ENCODE results near the gene VAMP2. TPM values are rescaled to one million over a fixed set of nuclear protein-coding genes. Genes with fewer than 3 reads are reported as not detected.

The VAMP2 gene
- total and polyA plus RNA-seq, 10 of the 15 experiments (the other 5 are each of a cell fraction or from before 2014, with no cell fraction given): 3.0 to 35.2 (median 25.0) TPM

GRCh38 chr17:8152112-8152775, 10.5 kb downstream of the VAMP2 start, which contains the start of gene PER1:
Gene PER1 (minus strand): TSS chr17:8152404. CDS start chr17:8150706, 1,698 bp downstream.
- Histone ChIP-seq H3K79me2 (ENCODE audit: control insufficient read depth, insufficient read depth, low read length) (peaks cover 21% of the 10 kb centered on the region), H3K27ac (ENCODE audit: control insufficient read depth, insufficient read depth) (peak within 1 kb of the TSS; percentile 89), H3K27me3 (replicated peaks in 1 of 2; ENCODE audit: control insufficient read depth in 2 of 2, insufficient read depth in 2 of 2, low read length in 1 of 2) (no peaks in the 10 kb centered on the region), H3K4me1 (ENCODE audit: control insufficient read depth, insufficient read depth, low read length) (peaks cover 19% of the 10 kb centered on the region), H3K36me3 (ENCODE audit: control insufficient read depth in 2 of 2, insufficient read depth in 2 of 2, low read length in 1 of 2) (peaks cover 9 to 12% of the 10 kb centered on the region in 2 experiments), H3K9ac (ENCODE audit: control insufficient read depth, insufficient read depth, low read length) (peak within 1 kb of the TSS; percentile 85), H3K9me3 (replicated peaks; ENCODE audit: control insufficient read depth, insufficient read depth, low read length) (no peaks in the 10 kb centered on the region), H2AFZ (ENCODE audit: control insufficient read depth, low read depth, low read length) (peak within 1 kb of the TSS; percentile 51), H4K20me1 (ENCODE audit: control insufficient read depth, insufficient read depth) (no peaks in the 10 kb centered on the region; the same call in 1 of the 2 replicates), H3K4me3 (peak within 1 kb of the TSS; percentile 89), H3K4me2 (ENCODE audit: control insufficient read depth, insufficient read depth) (peak within 1 kb of the TSS; percentile 97)
- peak; percentile 78 for FAIRE-seq
- DNase-seq (ENCODE audit: low read depth, low spot score): peak; percentile 66
- WGBS (ENCODE audit: insufficient coverage, insufficient replicate concordance, low lambda C conversion rate, missing lambda C conversion rate): 14% methylated on average over 41 of the region's 42 CpGs
- in situ Hi-C loops (cut with MboI): no loop called here
- CTCF ChIA-PET: interaction anchor here (0.7 to 3.4 kb wide), 4 partner anchors 11 to 33 kb away, joined by 3 to 29 read pairs (median 5); no protein-coding TSS in a partner anchor
- intact Hi-C loops (cut with micrococcal nuclease; ENCODE audit: unreplicated experiment): no loop called here
- SMC1A ChIA-PET (ENCODE audit: uncharacterized antibody, unreplicated experiment): no interaction called here
- RAD21 ChIA-PET (ENCODE audit: unreplicated experiment): interaction anchor here (0.9 to 1.0 kb wide), 2 partner anchors 14 to 32 kb away, joined by 3 to 5 read pairs; no protein-coding TSS in a partner anchor
- ATAC-seq: peak; percentile 64
- BruUV-seq (replicated peaks): no TSS peak
- POLR2A ChIA-PET: interaction anchor here (1.0 to 7.5 kb wide), 9 partner anchors 9 to 44 kb away, joined by 3 to 71 read pairs (median 6); partner anchors contain the start of genes BORCS6 and HES7
- TF ChIP-seq POLR2A (IDR thresholded peaks at IDR 0.05; ENCODE audit: low read depth, low read length) (peak; percentile 92), RBBP5 (conservative IDR thresholded peaks at IDR 0.05) (no peak), ESRRA (IDR thresholded peaks at IDR 0.05; ENCODE audit: low read length) (no peak), BACH1 (IDR thresholded peaks at IDR 0.05; ENCODE audit: borderline replicate concordance) (peak; percentile 83), ZNF592 (IDR thresholded peaks at IDR 0.05) (no peak), ZNF687 (IDR thresholded peaks at IDR 0.05) (peak; percentile 66), PML (IDR thresholded peaks at IDR 0.05; ENCODE audit: low read length) (no peak), SIX5 (IDR thresholded peaks at IDR 0.05; ENCODE audit: low read depth, low read length, severe bottlenecking) (no peak), RFX5 (IDR thresholded peaks at IDR 0.05; ENCODE audit: low read depth, low read length) (peak; percentile 44; the same call in 1 of the 2 replicates), CBX3 (IDR thresholded peaks at IDR 0.05; ENCODE audit: borderline replicate concordance, low read depth) (no peak), CBX5 (IDR thresholded peaks at IDR 0.05; ENCODE audit: low read depth) (no peak), ZNF274 (IDR thresholded peaks at IDR 0.05; ENCODE audit: insufficient read depth, insufficient read length) (no peak), DPF2 (IDR thresholded peaks at IDR 0.05) (0 out of 2 replicates have a peak, but pooled peaks have one; percentile 20), MEF2B (IDR thresholded peaks at IDR 0.05; ENCODE audit: partially characterized antibody, poor library complexity, severe bottlenecking) (peak; percentile 66), ATF7 (IDR thresholded peaks at IDR 0.05; ENCODE audit: low read depth) (no peak), GATAD2B (conservative IDR thresholded peaks at IDR 0.05; ENCODE audit: low read depth) (0 out of 2 replicates have a peak, but pooled peaks have one; percentile 7)

Measured in GM12878 (cell line).